ENCODE data around the gene PCNX4.

PCNX4 gene

GRCh38 chr14:60210703-60211102 is 119.0 kb downstream of the PCNX4 start:
- DNase-seq, result no peak

- no peak for DNase-seq
These were observed 119.4 kb downstream of the PCNX4 start for GRCh38 chr14:60211153-60211552.

- DNase-seq, result no peak
These were observed 121.0 kb downstream of the PCNX4 start for GRCh38 chr14:60212503-60213371.

- no peak for DNase-seq
These were observed 122.3 kb downstream of the PCNX4 start for GRCh38 chr14:60214003-60214402.

GRCh38 chr14:60214415-60215126 is 122.8 kb downstream of the PCNX4 start:
- DNase-seq, result no peak

GRCh38 chr14:60215127-60215444 is 123.4 kb downstream of the PCNX4 start:
- DNase-seq, result no peak

GRCh38 chr14:60215520-60216420 is 124.0 kb downstream of the PCNX4 start:
- DNase-seq, result no peak

GRCh38 chr14:60217713-60218112 is 126.0 kb downstream of the PCNX4 start:
- no peak for DNase-seq
